WTC11 (cell line): ENCODE results near the gene GBF1.

Experiments
- ATF1 ChIP-seq: sonication (generic); formaldehyde crosslinking; IDR thresholded peaks from 2 replicates; pipeline ENCODE4 v1.8.1; 2023; ENCODE audit warnings: mild to moderate bottlenecking, moderate library complexity, missing genetic modification reagents
- CREB1 ChIP-seq: sonication (generic); formaldehyde crosslinking; IDR thresholded peaks from 2 replicates; pipeline ENCODE4 v1.8.0; 2023; ENCODE audit warnings: mild to moderate bottlenecking, missing genetic modification reagents
- JUN ChIP-seq: sonication (generic); formaldehyde crosslinking; IDR thresholded peaks from 2 replicates; pipeline ENCODE4 v1.8.0; 2023; ENCODE audit warnings: mild to moderate bottlenecking, missing genetic modification reagents
- NFYB ChIP-seq: sonication (generic); formaldehyde crosslinking; conservative IDR thresholded peaks from 2 replicates; pipeline ENCODE4 v1.8.0; 2022; ENCODE audit warnings: low read depth, missing genetic modification reagents
- NR2C2 ChIP-seq: sonication (generic); formaldehyde crosslinking; IDR thresholded peaks from 2 replicates; pipeline ENCODE4 v1.8.0; 2022; ENCODE audit warnings: mild to moderate bottlenecking, missing genetic modification reagents
- TEAD1 ChIP-seq: sonication (generic); formaldehyde crosslinking; IDR thresholded peaks from 2 replicates; pipeline ENCODE4 v1.8.0; 2022; ENCODE audit warnings: mild to moderate bottlenecking, missing genetic modification reagents
- TF ChIP-seq, protein P1 (sequence below): fragments of 200-600 bp; IDR thresholded peaks from 2 replicates; pipeline ENCODE4 v1.8.0; 2022; ENCODE audit warnings: antibody characterized with exemption
- TF ChIP-seq, protein P2 (sequence below): sonication (generic); formaldehyde crosslinking; IDR thresholded peaks from 2 replicates; pipeline ENCODE4 v1.8.0; 2023; ENCODE audit warnings: mild to moderate bottlenecking, missing genetic modification reagents

- TF ChIP-seq ATF1 (CRISPR knock-in tag), result no peak
- TF ChIP-seq NFYB (CRISPR knock-in tag), result no peak
- TF ChIP-seq TEAD1 (CRISPR knock-in tag), result no peak
- TF ChIP-seq, protein P1, sequence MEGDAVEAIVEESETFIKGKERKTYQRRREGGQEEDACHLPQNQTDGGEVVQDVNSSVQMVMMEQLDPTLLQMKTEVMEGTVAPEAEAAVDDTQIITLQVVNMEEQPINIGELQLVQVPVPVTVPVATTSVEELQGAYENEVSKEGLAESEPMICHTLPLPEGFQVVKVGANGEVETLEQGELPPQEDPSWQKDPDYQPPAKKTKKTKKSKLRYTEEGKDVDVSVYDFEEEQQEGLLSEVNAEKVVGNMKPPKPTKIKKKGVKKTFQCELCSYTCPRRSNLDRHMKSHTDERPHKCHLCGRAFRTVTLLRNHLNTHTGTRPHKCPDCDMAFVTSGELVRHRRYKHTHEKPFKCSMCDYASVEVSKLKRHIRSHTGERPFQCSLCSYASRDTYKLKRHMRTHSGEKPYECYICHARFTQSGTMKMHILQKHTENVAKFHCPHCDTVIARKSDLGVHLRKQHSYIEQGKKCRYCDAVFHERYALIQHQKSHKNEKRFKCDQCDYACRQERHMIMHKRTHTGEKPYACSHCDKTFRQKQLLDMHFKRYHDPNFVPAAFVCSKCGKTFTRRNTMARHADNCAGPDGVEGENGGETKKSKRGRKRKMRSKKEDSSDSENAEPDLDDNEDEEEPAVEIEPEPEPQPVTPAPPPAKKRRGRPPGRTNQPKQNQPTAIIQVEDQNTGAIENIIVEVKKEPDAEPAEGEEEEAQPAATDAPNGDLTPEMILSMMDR, result no peak
- TF ChIP-seq CREB1 (CRISPR knock-in tag), result no peak
- no peak for TF ChIP-seq NR2C2
- TF ChIP-seq, protein P2, sequence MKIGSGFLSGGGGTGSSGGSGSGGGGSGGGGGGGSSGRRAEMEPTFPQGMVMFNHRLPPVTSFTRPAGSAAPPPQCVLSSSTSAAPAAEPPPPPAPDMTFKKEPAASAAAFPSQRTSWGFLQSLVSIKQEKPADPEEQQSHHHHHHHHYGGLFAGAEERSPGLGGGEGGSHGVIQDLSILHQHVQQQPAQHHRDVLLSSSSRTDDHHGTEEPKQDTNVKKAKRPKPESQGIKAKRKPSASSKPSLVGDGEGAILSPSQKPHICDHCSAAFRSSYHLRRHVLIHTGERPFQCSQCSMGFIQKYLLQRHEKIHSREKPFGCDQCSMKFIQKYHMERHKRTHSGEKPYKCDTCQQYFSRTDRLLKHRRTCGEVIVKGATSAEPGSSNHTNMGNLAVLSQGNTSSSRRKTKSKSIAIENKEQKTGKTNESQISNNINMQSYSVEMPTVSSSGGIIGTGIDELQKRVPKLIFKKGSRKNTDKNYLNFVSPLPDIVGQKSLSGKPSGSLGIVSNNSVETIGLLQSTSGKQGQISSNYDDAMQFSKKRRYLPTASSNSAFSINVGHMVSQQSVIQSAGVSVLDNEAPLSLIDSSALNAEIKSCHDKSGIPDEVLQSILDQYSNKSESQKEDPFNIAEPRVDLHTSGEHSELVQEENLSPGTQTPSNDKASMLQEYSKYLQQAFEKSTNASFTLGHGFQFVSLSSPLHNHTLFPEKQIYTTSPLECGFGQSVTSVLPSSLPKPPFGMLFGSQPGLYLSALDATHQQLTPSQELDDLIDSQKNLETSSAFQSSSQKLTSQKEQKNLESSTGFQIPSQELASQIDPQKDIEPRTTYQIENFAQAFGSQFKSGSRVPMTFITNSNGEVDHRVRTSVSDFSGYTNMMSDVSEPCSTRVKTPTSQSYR, result no peak
- TF ChIP-seq JUN, result no peak
These were observed 18.3 kb upstream of the GBF1 start for GRCh38 chr10:102227050-102227449.
